HG03066 (cell line): Measurements from ENCODE around the gene NCSTN.

Experiments
- ATAC-seq: cut with Tn5 transposase; IDR thresholded peaks from one replicate; pipeline ENCODE4 v1.9.1; 2021; ENCODE audit warnings: low read depth; ENCODE audit not compliant: unreplicated experiment

Gene NCSTN

DNA sequence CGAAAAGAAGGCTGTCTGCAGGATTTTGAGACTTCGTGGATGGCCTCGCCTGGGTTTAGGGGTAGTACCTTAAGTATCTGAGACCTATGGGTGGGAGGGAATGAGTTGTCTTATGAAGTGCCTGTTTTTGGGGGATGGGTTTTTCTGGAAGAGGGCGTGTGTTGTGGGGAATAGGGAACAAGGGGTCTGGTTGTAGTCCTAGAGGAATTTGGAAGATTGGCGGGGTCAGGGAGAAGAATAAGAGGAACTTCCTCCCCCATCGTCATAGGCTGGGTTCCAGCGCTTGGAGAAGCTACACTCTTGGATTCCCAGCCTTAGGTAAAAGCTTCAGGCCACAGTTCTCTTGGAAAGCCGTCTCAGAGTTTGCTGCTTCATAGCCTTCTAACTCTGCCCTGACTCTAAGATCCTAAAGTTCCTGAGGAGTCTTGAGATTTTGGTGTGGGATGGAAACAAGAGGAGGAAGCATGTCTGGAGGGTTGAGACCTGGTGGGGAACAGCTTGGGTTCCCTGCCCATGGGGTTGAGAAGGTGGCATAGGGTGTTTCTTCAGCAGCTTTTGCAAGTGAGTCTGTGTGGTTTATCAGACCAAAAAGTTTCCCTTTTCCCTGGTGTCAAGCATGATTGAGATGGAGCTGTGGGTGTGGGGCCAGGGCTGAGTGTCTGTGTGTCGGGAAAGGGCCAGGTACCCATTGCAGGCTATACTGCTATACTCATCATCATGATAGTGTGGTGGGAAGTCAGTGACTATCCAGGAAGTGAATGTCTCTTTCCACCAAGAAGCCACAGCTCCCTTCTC, 59.0 kb downstream of the NCSTN start:
- no peak for ATAC-seq

DNA sequence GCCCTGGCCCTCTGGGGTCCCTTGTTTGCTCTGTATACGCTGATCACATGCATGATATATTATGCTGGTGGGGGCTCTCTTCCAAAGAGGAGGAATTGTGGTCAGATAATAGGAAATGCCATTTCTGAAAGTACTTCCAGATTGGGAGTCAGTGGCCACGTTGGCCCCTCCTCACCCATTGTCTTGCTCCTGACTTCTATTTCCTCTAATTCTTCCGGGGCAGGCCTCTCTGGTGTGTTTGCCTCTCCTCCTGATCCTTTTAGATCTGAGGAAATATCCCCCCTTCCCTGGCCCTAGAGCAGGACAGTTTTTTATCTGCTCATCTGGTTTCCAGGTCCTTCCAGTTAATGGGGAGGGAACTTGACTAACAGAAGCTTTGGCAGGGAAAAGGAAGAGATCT, 60.1 kb downstream of the NCSTN start:
- no peak for ATAC-seq

DNA sequence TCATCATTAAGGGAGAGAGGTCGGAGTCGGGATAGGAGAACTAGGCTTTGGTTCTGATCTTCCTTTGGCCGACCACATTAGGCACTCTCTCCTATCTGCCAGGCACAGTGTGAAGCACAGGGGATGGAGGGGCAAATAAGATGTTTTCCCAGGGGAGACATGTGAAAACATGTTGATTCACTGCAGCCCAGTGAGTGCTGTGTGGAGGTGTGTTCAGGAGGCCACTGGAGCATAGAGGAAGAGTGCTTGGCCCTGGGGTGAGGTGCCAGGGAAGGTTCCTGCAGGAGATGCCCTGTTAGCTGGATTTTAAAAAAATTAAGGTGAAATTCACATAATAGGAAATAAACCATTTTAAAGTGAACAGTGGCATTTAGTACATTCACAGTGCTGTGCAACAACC, 60.9 kb downstream of the NCSTN start:
- no peak for ATAC-seq

DNA sequence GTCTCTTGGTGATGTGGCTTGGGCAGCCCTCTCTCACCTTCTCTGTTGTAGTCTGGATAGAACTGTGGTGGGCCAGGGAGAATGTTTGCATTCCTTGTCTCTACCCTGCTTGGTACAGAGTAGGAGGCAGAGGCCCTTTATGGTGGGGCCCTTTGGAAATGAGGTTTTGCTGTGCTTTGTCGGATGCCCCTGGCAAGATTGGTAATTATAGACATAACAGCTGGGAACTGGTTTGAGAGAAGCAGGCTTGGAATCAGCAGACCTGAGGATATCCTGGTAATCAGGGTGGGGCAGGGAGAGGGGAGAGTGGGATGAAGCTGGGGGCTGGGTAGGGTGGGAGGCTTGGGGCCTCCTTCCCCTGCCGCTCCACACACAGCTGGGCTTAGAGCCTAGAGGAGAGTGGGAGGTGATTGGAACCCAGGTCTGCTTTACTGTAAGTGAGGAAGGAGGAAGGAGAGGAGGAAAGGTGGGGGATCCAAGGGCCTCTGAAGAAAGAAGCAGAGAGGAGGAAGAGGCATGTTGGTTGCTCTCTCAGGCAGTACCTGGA, 62.2 kb downstream of the NCSTN start:
- ATAC-seq: no peak

DNA sequence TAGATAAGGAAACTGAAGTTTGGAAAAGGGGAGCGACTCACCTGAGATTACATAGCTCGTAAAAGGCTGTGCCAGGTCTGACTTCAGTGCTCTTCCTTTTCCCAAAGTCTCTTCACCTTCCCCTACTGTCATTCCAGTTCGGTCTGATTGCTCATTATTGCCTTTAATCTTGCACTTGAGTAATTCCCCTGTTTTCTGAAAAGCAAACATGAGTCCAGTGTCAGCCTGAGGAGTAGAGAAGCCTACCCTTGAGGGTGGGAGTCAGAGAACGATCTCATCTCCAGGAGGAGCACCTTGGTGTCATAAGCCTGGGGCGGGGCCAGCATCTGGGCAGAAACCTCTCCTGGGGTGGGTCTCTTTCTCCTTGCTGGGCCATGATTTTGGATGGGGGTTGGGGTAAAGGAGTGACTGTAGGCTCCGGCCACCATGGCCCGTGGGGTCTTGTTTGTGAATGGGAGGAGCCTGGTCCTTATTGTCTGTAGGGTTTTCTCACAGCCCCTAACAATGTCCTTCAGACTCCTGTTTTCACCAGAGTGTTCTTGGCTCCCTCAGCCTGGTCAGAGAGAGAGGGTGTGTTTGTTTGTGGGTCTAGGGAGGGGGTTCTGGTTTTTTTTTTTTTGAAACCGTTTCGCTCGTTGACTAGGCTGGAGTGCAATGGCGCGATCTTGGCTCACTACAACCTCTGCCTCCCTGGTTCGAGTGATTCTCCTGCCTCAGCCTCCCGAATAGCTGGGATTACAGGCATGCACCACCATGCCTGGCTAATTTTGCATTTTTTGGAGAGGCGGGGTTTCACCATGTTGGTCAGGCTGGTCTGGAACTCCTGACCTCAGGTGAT, 63.2 kb downstream of the NCSTN start:
- ATAC-seq: no peak

DNA sequence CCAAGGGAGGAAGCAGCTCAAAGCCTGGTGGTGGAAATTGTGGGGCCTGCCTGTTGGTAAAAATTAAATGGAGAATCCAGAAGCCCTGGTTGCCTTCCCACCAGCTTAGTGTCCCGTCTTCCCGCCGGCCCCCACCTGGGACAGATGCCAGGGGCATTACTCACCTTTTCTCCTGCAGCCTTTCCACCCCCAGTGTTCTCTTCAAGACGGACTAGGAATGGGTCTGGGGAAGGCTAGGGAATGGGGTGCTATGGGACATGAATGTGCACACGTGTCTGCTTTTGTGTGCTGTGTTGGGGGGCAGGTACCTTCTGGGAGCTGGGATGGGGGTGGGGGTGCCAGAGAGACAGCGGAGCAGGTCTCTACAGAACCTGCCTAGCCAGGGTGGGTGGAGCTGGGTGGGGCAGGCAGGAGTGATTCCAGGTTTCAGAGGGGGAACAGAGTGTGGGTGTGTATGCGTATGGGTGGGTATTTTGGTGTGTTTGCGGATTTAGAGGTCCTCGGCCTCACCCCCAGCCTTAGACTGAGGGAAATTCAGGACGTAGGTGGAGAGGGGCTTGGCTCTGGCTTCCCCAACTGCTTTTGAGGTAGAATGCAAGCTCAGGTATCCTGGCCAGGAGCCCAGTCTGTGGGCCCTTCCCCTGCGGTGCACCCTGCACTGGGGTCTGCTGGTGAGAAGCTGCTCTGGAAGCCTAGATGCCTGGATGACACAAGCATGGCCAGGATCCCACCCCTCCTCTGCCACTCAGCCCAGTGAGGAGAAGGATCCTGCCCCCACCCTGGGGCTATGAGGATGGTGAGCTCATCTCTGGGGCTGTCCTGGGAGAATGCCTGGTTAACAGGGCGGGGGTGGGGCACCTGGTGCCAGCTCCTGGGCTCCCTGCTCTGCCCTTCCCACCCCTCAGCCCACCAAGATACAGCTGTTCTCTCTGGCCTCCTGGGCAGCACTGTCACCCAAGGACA, 64.9 kb downstream of the NCSTN start:
- ATAC-seq: no peak
